ENCODE measurements around the gene DHX35. TPM values are rescaled to one million over a fixed set of nuclear protein-coding genes. Genes with fewer than 3 reads are reported as not detected.

Gene DHX35
- total and polyA plus RNA-seq, 2 of the 4 experiments (the other 2 are of a cell fraction): 9.1 to 13.5 TPM

GRCh38 chr20:39048000-39048696, 86.0 kb downstream of the DHX35 start:
- H3K27ac ChIP-seq (ENCODE audit: insufficient read depth, low read length): no peak overlapping the region
- no peak overlapping the region for H3K23ac ChIP-seq (ENCODE audit: low read depth, low read length)
- peak overlapping the region; percentile 71 for H2AFZ ChIP-seq (replicated peaks; ENCODE audit: low read length, poor library complexity)
- H3K4me3 ChIP-seq (ENCODE audit: insufficient read depth, low read depth, low read length): no peak overlapping the region
- BruUV-seq (replicated peaks): no TSS peak
- H3K56ac ChIP-seq (ENCODE audit: extremely low read depth, insufficient read depth, low read length): no peak overlapping the region
- no peaks in the 10 kb centered on the region; the same call in 1 of the 2 replicates for H3K27me3 ChIP-seq (ENCODE audit: control insufficient read depth, insufficient read depth, low read length)
- H3K4me1 ChIP-seq (ENCODE audit: control insufficient read depth, insufficient read depth, low read length): peaks cover 2% of the 10 kb centered on the region; the same call in 1 of the 2 replicates
- CTCF ChIA-PET: interaction anchor here (0.5 to 2.3 kb wide), 9 partner anchors 8 to 165 kb away, joined by 3 to 8 read pairs (median 4); partner anchors contain the start of gene FAM83D
- H3K36me3 ChIP-seq (ENCODE audit: control insufficient read depth, insufficient read depth, low read length): peaks cover under 1% of the 10 kb centered on the region; the same call in 1 of the 2 replicates
- no peaks in the 10 kb centered on the region for H4K20me1 ChIP-seq (ENCODE audit: insufficient read depth, low read length)
- H4K8ac ChIP-seq (ENCODE audit: low read depth in 2 of 2, low read length in 2 of 2): peak overlapping the region in 1 of 2 experiments; percentile 66; a peak in 1 of 4 replicates
- dilution Hi-C loops (cut with HindIII; ENCODE audit: low sequenced_read_pairs, unreplicated experiment): no loop called here
- peak; percentile 83 for ATAC-seq (ENCODE audit: low read depth)
- H2BK5ac ChIP-seq (ENCODE audit: low read depth, low read length, poor library complexity, severe bottlenecking): no peak overlapping the region
- H3K9ac ChIP-seq (ENCODE audit: low read depth, low read length): no peak overlapping the region
- TF ChIP-seq BHLHE40 (IDR thresholded peaks at IDR 0.05; ENCODE audit: low read depth, low read length) (no peak), POLR2A (IDR thresholded peaks at IDR 0.05; ENCODE audit: low read depth, low read length) (0 out of 2 replicates have a peak, but pooled peaks have one; percentile 34), MAZ (IDR thresholded peaks at IDR 0.05; ENCODE audit: borderline replicate concordance, low read depth, low read length) (peak; percentile 21; the same call in 1 of the 2 replicates), SMC3 (IDR thresholded peaks at IDR 0.05; ENCODE audit: low read depth, low read length) (peak; percentile 84), USF2 (IDR thresholded peaks at IDR 0.05; ENCODE audit: low read depth, low read length) (no peak), RAD21 (IDR thresholded peaks at IDR 0.05; ENCODE audit: low read length) (peak; percentile 95), CTCF (conservative IDR thresholded peaks at IDR 0.05; ENCODE audit: low read depth, low read length) (peak; percentile 97)
- no peak overlapping the region for H3K18ac ChIP-seq (ENCODE audit: low read depth, low read length)
- no peak overlapping the region for H2BK120ac ChIP-seq (ENCODE audit: low read depth, low read length)
- in situ Hi-C loops (cut with MboI; ENCODE audit: low sequenced_read_pairs): loop anchor here (10.0 to 25.0 kb wide), 3 partner anchors 123 to 403 kb away; partner anchors contain the start of gene FAM83D
- peak overlapping the region; percentile 88 for H3K4ac ChIP-seq (ENCODE audit: low read depth, low read length)
- no peaks in the 10 kb centered on the region for H3K9me3 ChIP-seq (ENCODE audit: control insufficient read depth, insufficient read depth, low read length)
- H2BK20ac ChIP-seq (ENCODE audit: low read depth, low read length): peak overlapping the region; percentile 47; the same call in 1 of the 2 replicates
- intact Hi-C loops (cut with micrococcal nuclease): loop anchor here (1.0 to 5.0 kb wide), 4 partner anchors 86 to 402 kb away; partner anchors contain the start of genes ACTR5, DHX35 and FAM83D
- H4K91ac ChIP-seq (ENCODE audit: insufficient read depth, low read depth, low read length): no peak overlapping the region
- DNase-seq: peak; percentile 75
- H3K4me2 ChIP-seq (ENCODE audit: low read depth, low read length): no peak overlapping the region
- peak overlapping the region; percentile 51 for H2AK9ac ChIP-seq (replicated peaks; ENCODE audit: low read depth, low read length, poor library complexity)
- no peak overlapping the region for H3K14ac ChIP-seq (replicated peaks; ENCODE audit: low read depth, low read length)
- no peaks in the 10 kb centered on the region; a peak in 1 of 4 replicates for H3K79me1 ChIP-seq (ENCODE audit: low read depth in 1 of 2, low read length in 2 of 2)
- no peak overlapping the region; the same call in 1 of the 2 replicates for H4K5ac ChIP-seq (ENCODE audit: low read depth, low read length)
- H2BK15ac ChIP-seq (ENCODE audit: low read depth, low read length): no peak overlapping the region
- WGBS, 2 experiments (ENCODE audit: extremely low coverage in 2 of 2, insufficient read length in 1 of 2): 0% methylated on average over 1 of the region's 4 CpGs; no CpG with 5 or more reads in 1 of the 2 experiments
- POLR2A ChIA-PET (ENCODE audit: unreplicated experiment): no interaction called here
- H3K9me1 ChIP-seq (ENCODE audit: insufficient read depth, low read length): 0 out of 2 replicates have a peak, but pooled peaks cover under 1% of the 10 kb centered on the region
- peak overlapping the region; percentile 40; the same call in 1 of the 2 replicates for H2AK5ac ChIP-seq (ENCODE audit: low read depth, low read length)

All from IMR-90 (cell line).